Activated CD4-positive, CD25-positive, alpha-beta regulatory T cell (primary cell): ENCODE results near the gene PCTP.

Experiments used
- DNase-seq, 4 experiments: peaks; one replicate each; lab custom pipeline; 2025; lab: John Stamatoyannopoulos, UW

PCTP gene

GRCh38 chr17:55757659-55758058 lies 6.8 kb downstream of the PCTP start:
- no peak for DNase-seq

GRCh38 chr17:55758171-55758570 lies 7.3 kb downstream of the PCTP start:
- no peak for DNase-seq

- DNase-seq: no peak
Observed at GRCh38 chr17:55760643-55761355, 9.9 kb downstream of the PCTP start.

GRCh38 chr17:55762086-55762858 lies 11.4 kb downstream of the PCTP start:
- no peak for DNase-seq

GRCh38 chr17:55763856-55764255 lies 13.0 kb downstream of the PCTP start:
- DNase-seq: no peak

- DNase-seq: no peak
Observed at GRCh38 chr17:55764610-55765009, 13.8 kb downstream of the PCTP start.

- no peak for DNase-seq
Observed at GRCh38 chr17:55765472-55765871, 14.6 kb downstream of the PCTP start.

- DNase-seq: no peak
Observed at GRCh38 chr17:55768936-55769624, 18.2 kb downstream of the PCTP start.

GRCh38 chr17:55769625-55770000 lies 18.8 kb downstream of the PCTP start:
- DNase-seq: no peak

GRCh38 chr17:55770196-55770870 lies 19.5 kb downstream of the PCTP start:
- DNase-seq: no peak

GRCh38 chr17:55772086-55772485 lies 21.2 kb downstream of the PCTP start:
- no peak for DNase-seq

- DNase-seq: no peak
Observed at GRCh38 chr17:55773671-55774070, 22.8 kb downstream of the PCTP start.

- no peak for DNase-seq
Observed at GRCh38 chr17:55774846-55775271, 24.0 kb downstream of the PCTP start.

GRCh38 chr17:55776271-55776670 lies 25.4 kb downstream of the PCTP start:
- DNase-seq: no peak

GRCh38 chr17:55777471-55777971 lies 26.7 kb downstream of the PCTP start:
- DNase-seq: no peak

- DNase-seq: no peak
Observed at GRCh38 chr17:55778389-55779118, 27.7 kb downstream of the PCTP start.

- no peak for DNase-seq
Observed at GRCh38 chr17:55783684-55784245, 32.9 kb downstream of the PCTP start.

GRCh38 chr17:55784666-55785065 lies 33.8 kb downstream of the PCTP start:
- DNase-seq: no peak

- no peak for DNase-seq
Observed at GRCh38 chr17:55785181-55785580, 34.3 kb downstream of the PCTP start.

- DNase-seq: no peak
Observed at GRCh38 chr17:55793272-55793671, 42.4 kb downstream of the PCTP start.
